PFSK-1 (cell line): ENCODE data around the gene RGL1.

ENCODE experiments used
- POLR2AphosphoS5 ChIP-seq: IDR thresholded peaks from 2 replicates; pipeline ENCODE4 v1.6.1; 2012; ENCODE audit warnings: low read depth, mild to moderate bottlenecking, control low read depth, low read length, moderate library complexity
- SIN3A ChIP-seq: IDR thresholded peaks from 2 replicates; pipeline ENCODE4 v1.6.1; 2012; ENCODE audit warnings: mild to moderate bottlenecking, low read length, moderate library complexity, borderline replicate concordance; ENCODE audit not compliant: insufficient read depth
- TAF1 ChIP-seq: IDR thresholded peaks from 2 replicates; pipeline ENCODE4 v1.6.1; 2012; ENCODE audit warnings: low read length, control low read depth, borderline replicate concordance; ENCODE audit not compliant: insufficient read depth

DNA sequence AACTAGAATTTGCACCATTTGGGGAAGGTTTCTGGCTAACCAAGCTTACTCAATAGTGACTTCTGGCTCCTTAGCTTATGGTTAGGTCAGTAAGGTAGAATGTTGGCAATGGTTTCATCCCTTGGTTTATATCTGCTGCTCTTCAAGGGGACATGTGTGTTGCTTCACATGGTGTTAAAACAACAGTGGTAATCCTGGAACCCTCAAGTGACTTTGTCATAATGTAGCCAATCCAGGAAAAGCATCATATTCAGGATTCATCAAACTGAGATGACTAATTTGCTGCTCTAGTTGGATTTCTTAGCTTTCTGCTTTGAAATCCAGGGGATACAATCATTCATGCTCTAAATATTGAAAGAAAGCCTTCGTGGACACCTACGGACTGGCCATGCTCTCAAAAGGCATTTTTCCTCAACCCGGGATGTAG is 108.7 kb downstream of the RGL1 start:
- TF ChIP-seq POLR2AphosphoS5 (no peak), TAF1 (no peak), SIN3A (no peak)
